OCI-LY7 (cell line): ENCODE measurements around the gene FOXK1. TPM values are rescaled to one million over a fixed set of nuclear protein-coding genes. Genes with fewer than 3 reads are reported as not detected.

Experiments
- BruUV-seq: library from RNA; stranded (reverse); fragments of 400-500 nt; replicated peaks from 2 replicates; lab custom pipeline; 2021; lab: Mats Ljungman, UMichigan
- CTCF ChIA-PET: fragments of 300-600 bp; sonication (Branson Sonifier 250); formaldehyde crosslinking; loops from one replicate; lab custom pipeline; 2022; ENCODE audit warnings: antibody characterized with exemption; ENCODE audit not compliant: unreplicated experiment; lab: Charles Lee
- POLR2A ChIA-PET: fragments of 300-600 bp; sonication (Branson Sonifier 250); formaldehyde crosslinking; loops from one replicate; lab custom pipeline; 2022; ENCODE audit warnings: antibody characterized with exemption; lab: Charles Lee
- DNase-seq: peaks from one replicate; pipeline ENCODE4 v3.0.0-alpha.2; 2015; ENCODE audit warnings: low spot score
- H2AFZ ChIP-seq: fragments of 200-600 bp; sonication (generic), shearing (Covaris generic); 2 replicates; pipeline ENCODE4 v1.6.1; 2014; ENCODE audit warnings: mild to moderate bottlenecking, antibody characterized with exemption, low read length, moderate library complexity
- H3K27ac ChIP-seq: fragments of 200-600 bp; sonication (generic); 2 replicates; pipeline ENCODE4 v1.5.1; 2014; ENCODE audit warnings: mixed run types, low read depth, mild to moderate bottlenecking, moderate library complexity, low read length, inconsistent platforms; ENCODE audit not compliant: poor library complexity, severe bottlenecking
- H3K36me3 ChIP-seq: fragments of 200-600 bp; sonication (generic); 2 replicates; pipeline ENCODE4 v1.6.1; 2014; ENCODE audit warnings: mild to moderate bottlenecking, antibody characterized with exemption, low read length, moderate library complexity, mixed read lengths; ENCODE audit not compliant: insufficient read depth
- H3K4me1 ChIP-seq: fragments of 200-600 bp; sonication (generic); 2 replicates; pipeline ENCODE4 v1.5.1; 2014; ENCODE audit warnings: mild to moderate bottlenecking, low read length; ENCODE audit not compliant: insufficient read depth, poor library complexity, severe bottlenecking
- H3K4me2 ChIP-seq: fragments of 200-600 bp; sonication (generic); 2 replicates; pipeline ENCODE4 v1.6.1; 2014; ENCODE audit warnings: mild to moderate bottlenecking, low read length
- H3K4me3 ChIP-seq: fragments of 200-600 bp; sonication (generic); 2 replicates; pipeline ENCODE4 v1.5.1; 2014; ENCODE audit warnings: mild to moderate bottlenecking, low read depth, low read length; ENCODE audit not compliant: poor library complexity, severe bottlenecking
- H3K79me2 ChIP-seq: fragments of 200-600 bp; sonication (generic); 2 replicates; pipeline ENCODE4 v1.6.1; 2016; ENCODE audit warnings: low read depth, mild to moderate bottlenecking, low read length, moderate library complexity, mixed read lengths; ENCODE audit not compliant: insufficient read depth
- H3K9me2 ChIP-seq: fragments of 200-600 bp; sonication (generic); 2 replicates; pipeline ENCODE4 v1.6.1; 2016; ENCODE audit warnings: mild to moderate bottlenecking, low read length, mixed read lengths; ENCODE audit not compliant: insufficient read depth
- H3K9me3 ChIP-seq: fragments of 200-600 bp; sonication (generic); 2 replicates; pipeline ENCODE4 v1.6.1; 2014; ENCODE audit warnings: mild to moderate bottlenecking, mixed run types, low read length, mixed read lengths
- H4K20me1 ChIP-seq: fragments of 200-600 bp; sonication (generic); 2 replicates; pipeline ENCODE4 v1.6.1; 2014; ENCODE audit warnings: mild to moderate bottlenecking, antibody characterized with exemption, low read length, moderate library complexity, mixed read lengths; ENCODE audit not compliant: insufficient read depth
- EZH2phosphoT487 ChIP-seq: fragments of 200-600 bp; sonication (generic); IDR thresholded peaks from 2 replicates; pipeline ENCODE4 v1.6.1; 2018; ENCODE audit warnings: low read depth, borderline replicate concordance, mild to moderate bottlenecking, mixed run types, antibody characterized with exemption, low read length, moderate library complexity, mixed read lengths
- intact Hi-C: fragments of 100-400 bp; cut with micrococcal nuclease; formaldehyde crosslinking; loops from one replicate; pipeline ENCODE4 v1.10.0; 2022; ENCODE audit not compliant: unreplicated experiment
- total RNA-seq, 2 experiments: library from RNA; depleted of rRNA in 1 of 2; stranded (reverse); fragments of >200 nt in 1 of 2; shearing (Covaris generic) in 1 of 2; gene quantifications; 2 replicates each; pipeline ENCODE4 v1.2.3, GENCODE V29; 2014 to 2022
- TF ChIP-seq, protein P1 (sequence below): fragments of 200-600 bp; sonication (generic); conservative IDR thresholded peaks from 2 replicates; pipeline ENCODE4 v1.5.1; 2014; ENCODE audit warnings: mild to moderate bottlenecking, antibody characterized with exemption, low read length, moderate library complexity, mixed read lengths

FOXK1 gene
- total RNA-seq, 2 experiments from 2014 or later: 17.3 to 34.5 TPM

DNA sequence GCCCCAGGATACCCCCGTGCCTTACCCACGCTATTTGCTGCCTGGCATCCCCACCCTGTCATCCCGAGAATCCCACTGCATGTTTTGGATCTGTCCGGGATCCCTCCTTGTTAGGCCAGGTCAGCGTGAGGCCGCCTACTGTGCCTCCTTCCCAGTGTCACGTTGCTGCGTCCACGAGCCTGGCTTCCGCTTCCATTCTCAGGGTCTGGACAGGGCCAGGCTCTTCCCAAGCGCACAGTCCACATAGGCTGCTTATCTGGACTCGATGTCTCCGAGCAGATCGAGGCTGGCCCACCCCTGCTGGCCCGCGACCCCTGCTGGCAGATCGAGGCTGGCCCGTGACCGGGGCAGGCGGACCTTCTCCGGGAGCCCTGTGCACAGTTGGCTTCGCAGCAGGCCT, 27.1 kb downstream of the FOXK1 start:
- TF ChIP-seq, protein P1, sequence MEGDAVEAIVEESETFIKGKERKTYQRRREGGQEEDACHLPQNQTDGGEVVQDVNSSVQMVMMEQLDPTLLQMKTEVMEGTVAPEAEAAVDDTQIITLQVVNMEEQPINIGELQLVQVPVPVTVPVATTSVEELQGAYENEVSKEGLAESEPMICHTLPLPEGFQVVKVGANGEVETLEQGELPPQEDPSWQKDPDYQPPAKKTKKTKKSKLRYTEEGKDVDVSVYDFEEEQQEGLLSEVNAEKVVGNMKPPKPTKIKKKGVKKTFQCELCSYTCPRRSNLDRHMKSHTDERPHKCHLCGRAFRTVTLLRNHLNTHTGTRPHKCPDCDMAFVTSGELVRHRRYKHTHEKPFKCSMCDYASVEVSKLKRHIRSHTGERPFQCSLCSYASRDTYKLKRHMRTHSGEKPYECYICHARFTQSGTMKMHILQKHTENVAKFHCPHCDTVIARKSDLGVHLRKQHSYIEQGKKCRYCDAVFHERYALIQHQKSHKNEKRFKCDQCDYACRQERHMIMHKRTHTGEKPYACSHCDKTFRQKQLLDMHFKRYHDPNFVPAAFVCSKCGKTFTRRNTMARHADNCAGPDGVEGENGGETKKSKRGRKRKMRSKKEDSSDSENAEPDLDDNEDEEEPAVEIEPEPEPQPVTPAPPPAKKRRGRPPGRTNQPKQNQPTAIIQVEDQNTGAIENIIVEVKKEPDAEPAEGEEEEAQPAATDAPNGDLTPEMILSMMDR: no peak
- no peak for TF ChIP-seq EZH2phosphoT487
- Histone ChIP-seq H3K4me2 (no peak overlapping the region), H3K4me3 (no peak overlapping the region), H3K9me2 (no peaks in the 10 kb centered on the region), H3K27ac (no peak overlapping the region), H2AFZ (no peak overlapping the region), H3K79me2 (peaks cover 20% of the 10 kb centered on the region), H3K4me1 (no peaks in the 10 kb centered on the region), H3K9me3 (no peaks in the 10 kb centered on the region), H3K36me3 (peaks cover 16% of the 10 kb centered on the region), H4K20me1 (peaks cover 5% of the 10 kb centered on the region; the same call in 1 of the 2 replicates)
- no peak for DNase-seq
- POLR2A ChIA-PET: no interaction called here
- no TSS peak for BruUV-seq
- CTCF ChIA-PET: no interaction called here
- intact Hi-C loops: no loop called here

DNA sequence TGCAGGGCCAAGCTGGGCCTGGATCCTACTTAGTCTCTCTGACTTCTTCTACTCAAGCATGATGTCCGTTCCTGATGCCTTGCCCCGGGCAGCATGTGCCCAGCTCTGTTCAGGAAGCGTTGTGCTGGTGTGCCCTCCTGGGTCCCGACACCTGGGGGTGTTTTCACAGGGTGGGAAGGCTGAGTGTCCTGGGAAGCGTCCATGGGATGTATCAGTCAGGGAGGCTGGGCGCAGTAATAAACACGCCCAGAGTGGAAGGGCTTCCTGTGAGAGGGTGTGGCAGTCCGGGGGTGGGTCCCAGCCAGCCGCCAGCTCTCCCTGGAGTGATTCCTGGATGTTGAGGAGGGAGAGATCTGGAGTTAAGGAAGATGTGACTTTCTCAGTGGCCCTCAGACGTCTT, 29.0 kb downstream of the FOXK1 start:
- ChIA-PET CTCF (no interaction called here), POLR2A (no interaction called here)
- no peak for TF ChIP-seq EZH2phosphoT487
- TF ChIP-seq, protein P1: no peak
- no peak overlapping the region for H2AFZ ChIP-seq
- no peaks in the 10 kb centered on the region for H3K4me1 ChIP-seq
- DNase-seq: no peak
- peaks cover 36% of the 10 kb centered on the region for H3K36me3 ChIP-seq
- H3K4me2 ChIP-seq: no peak overlapping the region
- intact Hi-C loops: no loop called here
- BruUV-seq: no TSS peak
- H3K9me3 ChIP-seq: peaks cover 6% of the 10 kb centered on the region; the same call in 1 of the 2 replicates
- H3K4me3 ChIP-seq: no peak overlapping the region
- peaks cover 28% of the 10 kb centered on the region for H3K79me2 ChIP-seq
- peaks cover 5% of the 10 kb centered on the region; the same call in 1 of the 2 replicates for H4K20me1 ChIP-seq
- no peak overlapping the region for H3K27ac ChIP-seq
- no peaks in the 10 kb centered on the region for H3K9me2 ChIP-seq

DNA sequence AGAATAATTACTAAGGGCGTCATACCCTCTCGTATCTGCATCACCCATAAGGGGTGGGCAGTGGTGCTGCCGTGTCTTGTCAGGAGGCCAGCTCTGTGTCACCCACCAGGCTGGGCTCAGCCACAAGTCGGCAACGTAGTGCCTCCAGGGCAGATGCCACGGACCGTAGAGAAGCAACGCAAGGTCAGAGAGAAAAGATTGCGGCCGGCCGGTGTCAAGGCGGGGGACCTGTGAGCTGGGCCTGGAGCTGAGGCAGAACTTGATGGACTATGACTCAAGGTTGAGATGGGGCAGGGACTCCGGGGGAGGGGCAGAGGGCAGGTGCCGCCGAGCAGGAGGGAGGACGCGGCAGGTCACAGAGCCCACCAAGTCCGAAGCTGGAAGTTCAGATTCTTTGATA, 29.5 kb downstream of the FOXK1 start:
- DNase-seq: no peak
- Histone ChIP-seq H3K79me2 (peaks cover 28% of the 10 kb centered on the region), H3K27ac (no peak overlapping the region), H3K36me3 (peaks cover 41% of the 10 kb centered on the region), H2AFZ (no peak overlapping the region), H4K20me1 (peaks cover 5% of the 10 kb centered on the region; the same call in 1 of the 2 replicates), H3K9me3 (peaks cover 11% of the 10 kb centered on the region; the same call in 1 of the 2 replicates), H3K4me3 (no peak overlapping the region), H3K4me2 (no peak overlapping the region), H3K9me2 (no peaks in the 10 kb centered on the region), H3K4me1 (no peaks in the 10 kb centered on the region)
- TF ChIP-seq, protein P1: no peak
- TF ChIP-seq EZH2phosphoT487: no peak
- intact Hi-C loops: no loop called here
- ChIA-PET POLR2A (no interaction called here), CTCF (no interaction called here)
- no TSS peak for BruUV-seq
